HG02571 (cell line): ENCODE measurements around the gene S1PR5.

Experiments
- ATAC-seq: cut with Tn5 transposase; IDR thresholded peaks from one replicate; pipeline ENCODE4 v1.9.1; 2021; ENCODE audit warnings: mild to moderate bottlenecking, moderate library complexity; ENCODE audit not compliant: unreplicated experiment

Gene S1PR5

GRCh38 chr19:10473192-10473591 is 44.1 kb downstream of the S1PR5 start:
- ATAC-seq, result no peak

GRCh38 chr19:10471909-10472308 is 45.3 kb downstream of the S1PR5 start:
- no peak for ATAC-seq

GRCh38 chr19:10468133-10468532 is 49.1 kb downstream of the S1PR5 start:
- ATAC-seq, result no peak

GRCh38 chr19:10467104-10467706 is 50.0 kb downstream of the S1PR5 start:
- no peak for ATAC-seq

GRCh38 chr19:10464456-10464855 is 52.8 kb downstream of the S1PR5 start:
- no peak for ATAC-seq
